ENCODE results near the gene PMM2. TPM values are rescaled to one million over a fixed set of nuclear protein-coding genes. Genes with fewer than 3 reads are reported as not detected.

PMM2 gene
- total RNA-seq, 1 experiment from 2014 or later: 53.3 TPM

- H3K4me3 ChIP-seq (replicated peaks in 1 of 2; ENCODE audit: low read depth in 1 of 2, low read length in 2 of 2): no peak overlapping the region
- H3K9me2 ChIP-seq (ENCODE audit: insufficient read depth): no peaks in the 10 kb centered on the region
- no peak overlapping the region for H3K9ac ChIP-seq (ENCODE audit: low read length)
- H3K4me2 ChIP-seq (ENCODE audit: low read length): no peak overlapping the region
- ATAC-seq: no peak
- H3K27me3 ChIP-seq (ENCODE audit: insufficient read depth, low read length): no peaks in the 10 kb centered on the region
- no peak overlapping the region for H2AFZ ChIP-seq (ENCODE audit: low read depth, low read length, poor library complexity, severe bottlenecking)
- H4K20me1 ChIP-seq (ENCODE audit: insufficient read depth): no peaks in the 10 kb centered on the region
- intact Hi-C loops (cut with micrococcal nuclease): no loop called here
- no TSS peak for BruUV-seq (replicated peaks)
- no peaks in the 10 kb centered on the region for H3K4me1 ChIP-seq (ENCODE audit: control insufficient read depth in 1 of 2, insufficient read depth in 2 of 2, low read length in 2 of 2)
- CTCF ChIA-PET: no interaction called here
- no peak for DNase-seq (ENCODE audit: low read depth, low spot score)
- peaks cover 11 to 34% of the 10 kb centered on the region in 2 experiments; a peak in 3 of 4 replicates for H3K36me3 ChIP-seq (ENCODE audit: control insufficient read depth in 1 of 2, insufficient read depth in 2 of 2, low read length in 2 of 2)
- no peak overlapping the region for H3K27ac ChIP-seq (ENCODE audit: low read depth, low read length)
- POLR2A ChIA-PET: no interaction called here
- peaks cover 51% of the 10 kb centered on the region for H3K79me2 ChIP-seq (ENCODE audit: insufficient read depth, low read length)
- TF ChIP-seq FOSL1 (IDR thresholded peaks at IDR 0.05; ENCODE audit: low read depth) (no peak), SP1 (IDR thresholded peaks at IDR 0.05; ENCODE audit: low read depth) (no peak), ZNF274 (IDR thresholded peaks at IDR 0.05; ENCODE audit: low read depth, low read length) (no peak), TCF7L2 (IDR thresholded peaks at IDR 0.05; ENCODE audit: borderline replicate concordance, extremely low read depth, insufficient read depth, insufficient read length) (no peak), YY1 (IDR thresholded peaks at IDR 0.05; ENCODE audit: extremely low read depth, insufficient replicate concordance, low read depth, low read length) (no peak), ZBTB33 (IDR thresholded peaks at IDR 0.05; ENCODE audit: extremely low read depth, insufficient replicate concordance, low read length) (no peak), MAX (IDR thresholded peaks at IDR 0.05) (no peak), CEBPB (IDR thresholded peaks at IDR 0.05; ENCODE audit: low read depth) (no peak), RAD21 (IDR thresholded peaks at IDR 0.05; ENCODE audit: low read depth) (no peak)
- no peaks in the 10 kb centered on the region for H3K9me3 ChIP-seq (ENCODE audit: control insufficient read depth in 1 of 2, insufficient read depth in 1 of 2, low read depth in 1 of 2, low read length in 2 of 2)
- RAD21 ChIA-PET (ENCODE audit: low non-redundant PET in 1 of 2, low total read pairs in 2 of 2, uncharacterized antibody in 2 of 2, unreplicated experiment in 2 of 2): no interaction called here
These were observed 34.5 kb downstream of the PMM2 start for GRCh38 chr16:8831871-8832716.

Data from HCT116 (cell line).